ENCODE measurements around the gene CDH2. TPM values are rescaled to one million over a fixed set of nuclear protein-coding genes. Genes with fewer than 3 reads are reported as not detected.

Gene CDH2
- total and polyA plus RNA-seq, 4 donors: 14.2 to 49.5 (median 26.4) TPM

DNA sequence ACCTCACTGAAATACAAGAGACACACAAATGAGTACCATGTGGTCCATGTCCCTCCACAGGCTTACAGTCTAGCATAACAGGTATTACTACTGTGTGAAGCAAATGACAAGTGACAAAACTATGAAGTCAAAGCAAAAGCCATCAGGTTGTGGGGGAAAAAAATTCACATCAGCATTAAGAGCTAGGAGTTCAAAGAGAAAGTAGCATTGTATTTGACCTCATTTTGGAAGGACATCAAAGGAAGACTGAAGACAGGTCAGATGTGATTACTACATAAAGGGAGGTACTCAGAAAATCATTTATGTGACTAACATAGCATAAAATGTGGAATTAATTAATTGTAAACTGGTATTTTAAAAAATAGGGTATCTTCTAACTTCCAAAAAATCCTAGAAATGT lies 224.2 kb downstream of the CDH2 start:
- H3K4me1 ChIP-seq (ENCODE audit: control insufficient read depth in 4 of 4, insufficient read depth in 4 of 4, low read length in 3 of 4): no peaks in the 10 kb centered on the region
- DNase-seq (ENCODE audit: low spot score): no peak
- no peak overlapping the region for H3K9ac ChIP-seq (ENCODE audit: low read depth in 1 of 2, low read length in 2 of 2)
- H3K36me3 ChIP-seq (ENCODE audit: control insufficient read depth in 4 of 4, insufficient read depth in 3 of 4, low read depth in 1 of 4, low read length in 3 of 4): peaks cover 0 to 14% (median 6%) of the 10 kb centered on the region in 4 donors
- no peak overlapping the region for H3K4me3 ChIP-seq (ENCODE audit: low read depth in 1 of 3, low read length in 3 of 3)
- H3K27ac ChIP-seq (ENCODE audit: low read depth in 1 of 2, low read length in 2 of 2): no peak overlapping the region
- H3K27me3 ChIP-seq (ENCODE audit: control insufficient read depth in 4 of 4, insufficient read depth in 4 of 4, low read length in 3 of 4): no peaks in the 10 kb centered on the region
- no peaks in the 10 kb centered on the region for H3K9me3 ChIP-seq (ENCODE audit: control insufficient read depth in 4 of 4, low read length in 3 of 4)
- TF ChIP-seq RAD21 (IDR thresholded peaks at IDR 0.05) (no peak), HNF4G (IDR thresholded peaks at IDR 0.05) (no peak), YY1 (IDR thresholded peaks at IDR 0.05) (no peak), NR2F2 (IDR thresholded peaks at IDR 0.05) (no peak), GABPA (IDR thresholded peaks at IDR 0.05 in 1 of 2, conservative IDR thresholded peaks at IDR 0.05 in 1 of 2) (no peak), HNF4A (conservative IDR thresholded peaks at IDR 0.05) (no peak), CTCF (IDR thresholded peaks at IDR 0.05; ENCODE audit: low read depth, low read length, missing input control) (no peak), ZBTB33 (IDR thresholded peaks at IDR 0.05) (no peak), FOXA2 (IDR thresholded peaks at IDR 0.05) (no peak), TAF1 (conservative IDR thresholded peaks at IDR 0.05) (no peak), JUND (IDR thresholded peaks at IDR 0.05) (no peak), FOXA1 (IDR thresholded peaks at IDR 0.05) (no peak), EGR1 (IDR thresholded peaks at IDR 0.05; ENCODE audit: low read depth in 2 of 2) (no peak), SP1 (IDR thresholded peaks at IDR 0.05) (no peak), RXRA (IDR thresholded peaks at IDR 0.05) (no peak), REST (IDR thresholded peaks at IDR 0.05) (no peak)
- TF ChIP-seq, protein P1, sequence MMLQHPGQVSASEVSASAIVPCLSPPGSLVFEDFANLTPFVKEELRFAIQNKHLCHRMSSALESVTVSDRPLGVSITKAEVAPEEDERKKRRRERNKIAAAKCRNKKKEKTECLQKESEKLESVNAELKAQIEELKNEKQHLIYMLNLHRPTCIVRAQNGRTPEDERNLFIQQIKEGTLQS (IDR thresholded peaks at IDR 0.05): no peak
- TF ChIP-seq, protein P2, sequence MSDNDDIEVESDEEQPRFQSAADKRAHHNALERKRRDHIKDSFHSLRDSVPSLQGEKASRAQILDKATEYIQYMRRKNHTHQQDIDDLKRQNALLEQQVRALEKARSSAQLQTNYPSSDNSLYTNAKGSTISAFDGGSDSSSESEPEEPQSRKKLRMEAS (IDR thresholded peaks at IDR 0.05): no peak
